ENCODE results near the gene PHLDA3.
"Not testable (repeated sequence)": the region's sequence is repeated elsewhere in the genome, so short reads cannot be mapped to it uniquely, and the experiment has no call there.

PHLDA3 gene

GRCh38 chr1:201486187-201486586, 17.2 kb upstream of the PHLDA3 start:
- DNase-seq (ENCODE audit: low read depth) = no peak

- no peak for DNase-seq (ENCODE audit: low read depth)
These were observed 16.3 kb upstream of the PHLDA3 start for GRCh38 chr1:201485184-201485774.

DNA sequence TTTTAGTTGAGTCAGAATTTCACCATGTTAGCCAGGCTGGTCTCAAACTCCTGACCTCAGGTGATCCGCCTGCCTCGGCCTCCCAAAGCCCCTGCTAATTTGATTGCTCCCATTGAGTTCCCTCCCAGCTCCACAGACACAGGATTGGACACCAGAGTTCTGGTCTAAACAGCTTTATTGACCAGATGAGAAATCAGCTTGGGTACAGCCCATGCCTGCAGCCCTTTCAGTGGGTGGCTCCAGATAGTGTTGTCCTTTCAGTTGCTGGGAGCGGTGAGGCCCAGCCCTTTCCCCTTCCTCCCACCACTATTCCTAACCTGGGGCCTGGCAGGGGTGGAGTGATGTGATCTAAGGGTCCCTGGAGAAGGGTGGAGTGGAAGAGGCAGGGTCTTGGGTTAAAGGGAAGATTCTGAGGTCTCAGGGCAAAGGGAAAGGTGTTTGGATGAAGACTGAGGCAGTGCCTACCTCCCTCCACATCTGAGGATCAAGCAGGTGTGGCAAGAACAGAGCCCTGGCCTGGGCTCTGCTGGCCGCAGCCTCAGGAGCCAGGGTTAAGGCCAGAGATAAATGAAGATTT, 14.5 kb upstream of the PHLDA3 start:
- DNase-seq (ENCODE audit: low read depth) = no peak

GRCh38 chr1:201482755-201483154, 13.8 kb upstream of the PHLDA3 start:
- DNase-seq (ENCODE audit: low read depth) = no peak

DNA sequence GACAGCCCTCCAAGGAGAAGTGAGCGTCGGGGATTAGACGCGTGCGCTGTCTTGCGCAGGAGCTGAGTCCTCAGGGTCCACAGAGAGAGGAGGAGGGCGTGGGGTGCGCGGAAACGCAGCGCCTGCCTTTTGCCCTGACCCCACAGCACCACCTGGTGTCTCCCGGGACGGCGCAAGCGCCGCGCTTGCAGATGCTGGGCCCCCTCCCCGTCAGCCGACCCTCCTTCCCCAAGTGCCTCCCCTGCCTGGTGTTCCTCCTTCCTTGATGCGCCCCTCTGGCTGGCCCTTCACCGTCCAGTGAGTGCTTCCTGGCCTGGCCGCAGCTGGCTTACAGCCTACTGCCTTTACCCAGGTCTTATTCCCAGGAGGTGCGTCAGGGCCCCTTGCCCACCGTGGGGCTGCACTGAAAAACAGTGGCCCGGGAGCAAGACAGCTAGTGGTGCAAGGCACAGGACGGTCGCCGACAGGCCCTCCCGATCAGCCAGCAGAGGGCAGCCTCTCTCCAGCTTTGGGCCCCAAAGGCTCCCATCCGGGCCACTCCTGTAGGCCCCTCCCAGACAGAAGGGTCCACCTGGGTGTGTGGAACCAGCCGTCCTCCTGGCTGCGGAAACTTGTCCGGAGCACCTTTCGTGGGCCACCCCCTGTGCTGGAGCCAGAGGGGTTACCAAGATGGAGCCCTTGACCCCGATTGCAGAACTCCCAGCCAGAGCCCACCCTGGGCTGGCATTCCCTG, 12.9 kb upstream of the PHLDA3 start:
- DNase-seq (ENCODE audit: low read depth) = peak; percentile 63

- DNase-seq (ENCODE audit: low read depth) = no peak
These were observed 12.0 kb upstream of the PHLDA3 start for GRCh38 chr1:201481004-201481380.

DNA sequence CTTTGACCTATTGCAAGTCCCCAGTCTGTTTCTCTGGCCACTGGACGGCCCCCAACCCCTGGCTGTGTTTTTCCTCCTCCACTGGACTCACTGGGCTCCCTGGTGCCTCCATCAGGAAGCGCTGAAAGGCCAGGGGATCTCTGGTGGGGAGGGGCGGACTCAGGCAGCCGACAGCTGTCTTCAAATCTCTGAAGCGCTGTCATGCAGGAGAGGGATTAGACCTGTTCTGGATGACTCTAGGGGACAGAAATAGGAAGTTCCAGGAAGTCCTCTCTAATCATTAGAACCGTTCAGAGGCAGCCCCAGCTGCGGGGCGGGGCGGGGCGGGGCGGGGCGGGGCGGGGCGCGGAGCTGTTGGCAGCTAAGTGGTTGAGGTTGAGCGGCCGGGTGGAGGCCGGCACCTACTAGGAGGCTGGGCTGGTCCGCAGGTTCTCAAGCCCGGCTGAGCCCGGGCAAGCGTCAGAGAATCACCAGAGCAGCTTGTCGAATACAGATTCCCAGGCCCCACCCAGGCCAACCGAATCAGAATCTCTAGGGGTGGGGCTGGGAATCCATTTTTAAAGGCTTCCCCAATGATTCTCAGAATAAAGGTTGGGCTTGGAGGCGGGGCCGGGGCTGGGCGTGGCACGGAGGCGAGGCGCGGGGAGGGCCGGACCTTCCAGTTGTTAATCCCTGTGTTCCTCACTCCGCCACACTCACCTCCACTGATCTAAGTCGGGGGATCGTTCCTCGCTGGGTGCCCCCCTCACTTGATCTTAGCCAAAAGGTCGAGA, 11.4 kb upstream of the PHLDA3 start:
- DNase-seq (ENCODE audit: low read depth) = peak; percentile 39

DNA sequence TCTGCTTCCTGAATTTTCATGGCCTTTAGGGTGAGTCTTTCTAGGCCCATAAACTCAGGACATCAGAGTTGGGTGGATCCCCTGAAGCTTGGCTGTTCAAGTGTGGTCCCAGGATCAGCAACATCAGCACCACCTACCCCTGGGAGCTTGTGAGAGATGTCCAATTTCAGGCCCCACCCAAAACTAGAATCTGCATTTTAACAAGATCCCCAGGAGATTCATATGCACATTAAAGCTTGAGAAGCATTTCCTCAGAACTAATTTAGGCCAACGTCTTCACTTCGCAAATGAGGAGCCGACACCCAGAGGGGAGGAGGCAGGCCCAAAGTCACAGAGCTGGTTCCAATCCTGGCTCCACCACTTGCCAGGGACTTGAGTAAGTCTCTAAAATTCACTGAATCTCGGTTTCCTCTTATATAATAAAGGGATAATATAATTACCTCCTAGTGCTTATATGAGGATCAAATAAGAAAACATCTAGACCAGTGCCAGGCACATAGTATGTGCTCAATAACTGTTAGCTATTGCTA, 10.3 kb upstream of the PHLDA3 start:
- DNase-seq (ENCODE audit: low read depth) = no peak

GRCh38 chr1:201478666-201479065, 9.7 kb upstream of the PHLDA3 start:
- not testable (repeated sequence) for DNase-seq (ENCODE audit: low read depth)

GRCh38 chr1:201476670-201477344, 7.8 kb upstream of the PHLDA3 start:
- no peak for DNase-seq (ENCODE audit: low read depth)

DNA sequence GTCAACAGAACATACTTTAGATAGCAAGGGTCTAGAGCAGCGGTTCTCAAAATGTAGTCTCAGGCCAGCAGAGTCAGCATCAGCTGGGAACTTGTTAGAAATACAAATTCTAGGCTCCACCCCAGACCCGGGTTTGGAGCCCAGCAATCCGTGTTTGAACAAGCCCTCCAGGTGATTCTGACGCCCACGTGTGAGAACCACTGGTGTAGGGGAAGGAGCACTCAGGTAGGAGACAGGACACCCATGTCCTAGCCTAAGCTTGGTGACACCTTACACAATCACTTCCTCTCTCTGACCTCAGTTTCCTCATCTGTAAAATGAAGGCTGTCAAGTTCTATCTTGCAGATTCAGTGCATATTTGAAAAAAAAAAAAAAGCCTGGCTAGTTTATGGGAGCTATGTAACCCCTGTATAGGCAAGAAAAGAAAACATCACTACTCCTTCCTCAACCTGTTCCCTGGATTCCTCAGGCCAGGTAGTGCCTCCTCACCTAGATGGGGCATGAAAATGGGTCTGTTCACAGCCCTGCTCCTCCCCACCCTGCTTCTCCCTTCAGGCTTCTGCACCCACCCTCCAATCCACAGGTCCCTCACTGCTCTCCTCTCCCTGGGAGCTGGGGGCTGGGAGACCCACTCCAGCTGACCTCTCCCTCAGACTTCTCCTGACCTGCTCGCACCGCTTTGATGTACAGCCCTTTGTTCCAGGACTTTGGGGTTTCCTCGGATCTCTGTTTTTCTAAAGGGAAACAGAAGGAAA, 7.1 kb upstream of the PHLDA3 start:
- no peak for DNase-seq (ENCODE audit: low read depth)

- no peak for DNase-seq (ENCODE audit: low read depth)
These were observed 6.1 kb upstream of the PHLDA3 start for GRCh38 chr1:201475130-201475529.

DNA sequence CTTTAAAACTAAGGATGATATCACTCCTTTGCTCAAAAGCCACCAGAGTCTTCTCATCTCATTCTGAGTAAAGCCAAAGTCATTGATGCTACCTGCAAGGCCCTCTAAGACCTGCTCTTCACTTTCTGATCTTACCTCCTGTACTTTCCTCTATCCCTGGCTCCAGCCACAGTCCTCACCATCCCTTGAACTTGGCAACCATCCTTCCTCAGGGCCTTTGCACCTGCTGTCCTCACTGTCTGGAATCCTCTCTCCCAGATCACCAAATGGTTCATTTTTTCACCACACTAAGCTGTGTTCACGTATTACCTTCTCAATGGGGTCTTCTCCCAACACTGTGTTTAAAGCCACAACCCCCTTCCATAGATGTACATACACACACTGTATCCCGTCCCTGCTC, 4.3 kb upstream of the PHLDA3 start:
- no peak for DNase-seq (ENCODE audit: low read depth)

- not testable (repeated sequence) for DNase-seq (ENCODE audit: low read depth)
These were observed 3.3 kb upstream of the PHLDA3 start for GRCh38 chr1:201472321-201472720.

GRCh38 chr1:201471772-201472171, 2.8 kb upstream of the PHLDA3 start:
- no peak for DNase-seq (ENCODE audit: low read depth)

DNA sequence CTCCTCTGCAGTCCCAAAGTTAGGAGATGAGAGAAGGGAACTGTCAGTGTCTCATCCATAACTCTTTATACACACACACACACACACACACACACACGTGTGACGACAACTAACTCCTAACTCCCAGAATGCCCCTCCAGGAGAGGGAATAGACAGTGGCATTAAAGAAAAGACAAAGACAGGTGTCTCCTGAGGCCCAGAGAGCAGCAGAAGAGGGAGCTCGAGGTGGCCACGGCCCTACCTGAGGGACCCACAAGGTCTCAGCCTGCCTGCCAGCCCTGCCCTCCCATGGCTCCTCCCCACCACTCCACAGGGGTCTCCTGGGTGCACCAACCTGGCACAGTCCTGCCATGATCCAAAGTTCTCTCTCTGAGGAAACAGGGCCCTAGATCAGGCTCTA, 1.6 kb upstream of the PHLDA3 start:
- no peak for DNase-seq (ENCODE audit: low read depth)

- DNase-seq (ENCODE audit: low read depth) = no peak
These were observed 672 bp upstream of the PHLDA3 start for GRCh38 chr1:201469645-201470074.

GRCh38 chr1:201468501-201468843, 516 bp downstream of the PHLDA3 start:
- no peak for DNase-seq (ENCODE audit: low read depth)

GRCh38 chr1:201466492-201466891, 2.5 kb downstream of the PHLDA3 start:
- no peak for DNase-seq (ENCODE audit: low read depth)

DNA sequence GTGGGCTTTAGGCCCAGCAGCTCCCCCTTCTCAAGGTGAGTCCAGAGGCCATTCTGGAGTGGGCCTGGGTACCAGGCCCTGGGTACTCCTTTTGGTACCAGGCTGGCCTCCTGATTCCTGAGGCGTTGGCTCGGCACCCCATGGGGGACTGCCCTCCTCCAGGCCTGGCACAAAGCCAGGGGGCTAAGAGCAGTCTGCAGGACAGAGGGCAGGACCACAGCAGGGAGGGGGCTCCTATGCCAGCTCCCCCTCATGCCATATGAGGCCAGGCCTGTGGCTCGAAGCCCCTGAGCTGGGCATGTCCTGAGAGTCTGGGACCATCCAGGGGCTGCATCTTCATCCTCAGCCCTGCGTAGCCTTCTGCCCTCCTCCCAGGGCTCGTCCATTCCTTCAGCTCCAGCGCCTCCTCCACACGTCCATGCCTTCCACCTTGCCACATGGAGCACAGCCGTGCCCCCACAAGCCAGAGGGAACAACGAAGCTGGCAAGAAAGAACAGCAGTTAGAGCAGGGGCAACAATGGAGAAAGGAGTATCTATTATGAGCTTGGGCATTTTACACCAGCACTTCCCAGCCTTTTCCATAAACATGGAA, 3.2 kb downstream of the PHLDA3 start:
- no peak for DNase-seq (ENCODE audit: low read depth)

GRCh38 chr1:201463071-201463552, 5.9 kb downstream of the PHLDA3 start:
- DNase-seq (ENCODE audit: low read depth) = no peak

All from stimulated activated CD8-positive, alpha-beta memory T cell treated with anti-CD3 and anti-CD28 coated beads, Interleukin-12 subunit alpha, Interleukin-12 subunit beta, amount 100 ng/mL, for 1 hour (primary cell).